DLD1 (cell line): ENCODE results near the gene SHISA9.

ENCODE experiments used
- in situ Hi-C: cut with HindIII; loops from 2 replicates; pipeline ENCODE4 v1.10.0; 2017; ENCODE audit warnings: low sequenced_read_pairs

The SHISA9 gene

GRCh38 chr16:13244770-13245169 lies 343.4 kb downstream of the SHISA9 start:
- in situ Hi-C loops, result no loop called here

- in situ Hi-C loops, result no loop called here
Observed at GRCh38 chr16:13245713-13246377, 344.4 kb downstream of the SHISA9 start.

DNA sequence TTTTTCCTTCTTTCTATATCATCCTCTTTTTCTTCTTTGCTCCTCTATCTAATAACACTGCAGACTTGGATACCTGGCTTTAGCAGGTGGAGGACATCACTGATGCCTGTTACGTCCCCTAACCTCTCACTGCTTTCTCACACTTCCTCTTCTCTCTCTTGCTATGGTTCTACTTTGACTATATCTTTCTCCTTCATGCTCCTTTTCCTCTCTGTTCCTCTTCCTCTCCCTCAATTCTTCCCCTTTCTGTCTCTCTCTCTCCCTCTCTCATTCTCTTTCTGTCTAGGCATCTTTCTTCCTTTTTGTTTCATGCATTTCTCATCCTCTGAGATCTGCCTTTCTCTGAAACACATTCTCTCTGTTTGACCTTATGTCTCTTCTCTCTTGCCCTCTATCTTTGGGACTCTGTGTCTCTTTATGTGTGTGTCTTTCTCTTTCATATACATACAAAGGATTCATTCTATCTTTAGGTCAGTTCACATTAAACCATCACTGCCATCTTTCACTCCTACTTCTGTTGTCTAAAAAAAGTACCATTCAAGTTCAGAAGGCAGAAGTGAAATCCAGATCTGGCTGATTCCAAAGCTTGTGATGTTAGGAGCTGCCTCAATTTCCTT lies 353.7 kb downstream of the SHISA9 start:
- in situ Hi-C loops, result no loop called here

- in situ Hi-C loops, result no loop called here
Observed at GRCh38 chr16:13262270-13263090, 361.1 kb downstream of the SHISA9 start.

GRCh38 chr16:13264749-13265552 lies 363.6 kb downstream of the SHISA9 start:
- in situ Hi-C loops, result no loop called here

GRCh38 chr16:13269359-13269758 lies 368.0 kb downstream of the SHISA9 start:
- in situ Hi-C loops, result no loop called here

DNA sequence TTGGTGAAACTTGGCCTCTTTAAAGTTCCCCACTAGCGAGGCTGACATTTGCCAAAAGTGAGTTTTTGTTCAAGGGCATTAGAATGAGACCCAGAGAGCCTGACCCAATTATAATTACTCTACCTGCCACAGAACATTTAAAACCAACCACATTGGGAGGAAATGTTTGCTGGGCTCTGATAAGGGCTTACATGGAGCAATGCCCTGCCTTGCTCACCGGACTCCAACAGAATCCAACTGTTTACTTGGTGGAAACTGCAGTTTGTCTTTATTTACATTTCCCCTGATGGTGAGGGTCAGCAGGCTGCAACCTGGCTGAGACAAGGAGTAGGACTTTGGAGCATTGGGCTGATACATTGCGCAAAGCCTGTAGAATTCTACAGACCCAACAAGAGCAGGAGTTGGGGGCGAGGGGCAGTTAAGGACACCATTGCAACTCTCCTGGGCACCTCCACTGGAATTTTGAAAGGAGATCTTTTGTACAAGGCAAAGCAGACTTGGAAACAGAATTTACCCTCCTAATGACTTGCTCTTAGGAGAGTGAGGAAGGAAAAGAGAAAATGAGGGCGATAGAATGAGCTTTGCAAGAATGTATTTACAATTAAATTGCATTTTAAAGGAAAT lies 368.6 kb downstream of the SHISA9 start:
- in situ Hi-C loops, result no loop called here

DNA sequence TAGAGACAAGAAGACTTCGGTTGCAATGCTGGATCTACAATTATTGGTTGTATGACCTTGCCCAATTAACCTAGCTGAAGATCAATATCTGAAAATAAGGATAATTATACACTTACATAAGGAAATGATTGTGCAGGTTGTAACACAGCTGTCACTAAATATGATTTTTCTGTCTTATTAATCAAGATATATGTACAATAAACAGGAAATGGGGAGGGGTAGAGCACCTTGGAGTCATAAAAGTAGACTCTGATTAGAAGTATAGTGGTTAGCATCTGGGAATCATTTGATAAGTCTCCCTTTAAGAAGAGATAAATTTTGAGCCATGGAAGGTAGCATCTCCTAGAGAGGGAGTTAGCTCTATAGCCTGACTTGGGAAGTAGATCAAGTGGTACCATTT lies 369.2 kb downstream of the SHISA9 start:
- in situ Hi-C loops, result no loop called here

DNA sequence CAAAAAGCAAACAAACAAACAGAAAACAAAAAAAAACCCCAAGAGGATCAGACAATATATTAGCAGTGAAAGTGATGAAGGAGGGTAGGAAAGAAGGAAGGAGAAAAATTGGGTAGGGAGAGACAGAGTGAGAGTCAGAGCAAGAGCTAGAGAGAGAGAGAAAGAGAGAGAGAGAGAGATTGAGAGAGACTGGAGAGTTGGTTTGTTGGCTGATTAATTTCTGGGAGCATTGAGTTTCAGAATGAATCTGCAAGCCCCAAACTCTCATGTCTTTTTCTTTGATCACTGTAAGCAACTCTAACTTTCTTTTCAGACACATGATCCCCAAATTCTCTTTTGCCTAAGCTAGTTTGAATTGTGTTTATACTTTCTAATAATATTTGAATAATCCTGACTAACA lies 388.1 kb downstream of the SHISA9 start:
- in situ Hi-C loops, result no loop called here
